CD1c-positive myeloid dendritic cell (primary cell): ENCODE measurements around the gene SAMD5.

Experiments used
- DNase-seq: peaks from one replicate; pipeline ENCODE4 v3.0.0-alpha.2; 2016; ENCODE audit errors: extremely low spot score

SAMD5 gene

DNA sequence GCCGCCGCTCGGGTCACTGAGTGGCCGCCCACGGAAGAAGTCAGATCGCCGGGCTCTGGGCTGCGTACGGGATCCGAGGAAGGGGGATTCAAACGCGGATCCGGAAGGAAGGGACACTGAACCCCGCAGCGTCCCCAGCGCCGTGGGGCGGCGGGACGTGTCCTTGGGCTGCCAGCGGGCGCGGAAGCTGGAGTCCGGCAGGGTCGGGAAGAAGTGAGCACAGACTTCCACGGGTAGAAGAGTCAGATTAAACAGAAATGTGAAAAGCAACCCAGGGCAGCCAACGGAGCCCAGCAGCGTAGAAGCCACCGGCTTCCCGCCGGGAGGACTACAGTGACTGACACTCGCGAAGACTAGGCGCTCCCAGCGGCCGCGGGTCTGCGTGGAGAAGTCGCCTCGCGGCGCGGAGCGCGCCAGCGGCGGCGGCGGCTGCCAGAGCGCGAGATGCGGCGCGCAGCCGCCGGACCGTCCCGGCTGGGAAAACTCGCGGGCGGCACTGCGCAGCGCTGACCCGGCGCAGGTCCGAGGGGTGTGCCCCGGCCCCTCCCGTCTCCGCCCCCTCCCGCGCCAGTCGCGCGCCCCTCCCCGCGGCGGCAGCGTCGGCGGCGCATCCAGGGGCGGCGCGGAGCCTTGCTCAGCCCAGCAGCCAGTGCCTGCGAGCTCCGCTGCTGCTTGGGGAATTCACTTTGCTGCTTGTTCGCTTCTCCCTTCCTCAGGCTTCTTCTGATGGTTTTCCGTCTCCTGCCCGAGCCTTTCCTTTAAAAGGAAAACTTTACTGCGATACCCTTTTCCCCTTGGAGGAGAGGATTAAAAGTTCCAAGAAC is at the start of gene SAMD5:
Gene SAMD5 (plus strand): TSS at position 649 of the 824 bp plus-strand sequence. CDS start 239 bp downstream, outside the sequence.
- DNase-seq, result no peak

DNA sequence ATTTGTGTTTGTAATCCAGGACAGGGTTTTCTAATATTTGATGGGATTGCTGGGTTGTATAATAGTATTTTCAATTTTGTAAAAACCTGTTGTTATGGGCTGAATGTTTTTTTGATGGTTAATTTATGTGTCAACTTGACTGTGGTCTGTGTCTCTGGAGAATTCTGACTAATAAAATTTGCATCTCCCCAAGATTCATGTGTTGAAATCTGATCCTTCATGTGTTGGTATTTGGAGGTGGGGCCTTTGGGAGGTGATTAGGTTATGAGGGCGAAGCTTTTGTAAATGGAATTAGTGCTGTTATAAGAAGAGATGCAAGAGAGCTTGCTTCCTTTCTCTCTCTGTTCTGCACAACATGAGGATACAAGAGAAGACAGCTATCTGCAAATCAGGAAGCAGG is 48.7 kb upstream of the SAMD5 start:
- DNase-seq, result no peak

DNA sequence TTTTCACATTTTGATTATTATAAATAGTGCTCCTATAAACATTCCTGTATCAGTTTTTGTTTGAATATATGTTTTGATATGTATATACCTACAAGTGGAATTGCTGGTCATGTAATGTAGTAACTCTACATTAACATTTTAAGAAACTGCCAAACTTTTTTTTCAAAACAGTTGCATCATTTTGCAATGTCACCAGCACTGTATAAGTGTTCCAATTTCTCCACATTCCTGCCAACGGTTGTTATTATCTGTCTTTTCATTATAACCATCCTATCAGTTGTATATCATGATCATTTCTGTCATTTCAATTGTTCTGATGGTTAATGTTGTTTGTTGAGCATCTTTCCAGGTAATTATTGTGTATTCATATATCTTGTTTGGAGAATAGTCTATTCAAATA is 44.8 kb upstream of the SAMD5 start:
- no peak for DNase-seq

DNA sequence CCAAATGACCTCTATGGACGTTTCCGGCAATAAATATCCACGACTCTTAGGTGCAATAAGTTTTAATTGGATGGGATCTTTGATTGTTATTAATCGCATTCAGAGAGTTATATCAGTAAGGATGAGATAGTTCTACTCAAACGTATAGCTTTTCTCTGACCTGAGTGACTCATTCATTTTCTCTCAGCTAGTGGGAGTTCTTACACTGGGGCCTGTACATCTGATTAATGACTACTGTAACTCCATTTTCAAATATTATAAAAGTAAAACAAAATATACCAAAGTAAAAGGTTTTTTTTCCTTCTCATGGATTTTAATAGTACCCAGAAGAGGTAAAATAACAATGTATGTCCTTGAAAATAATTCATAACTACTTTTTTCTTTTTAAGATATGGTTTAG is 41.1 kb upstream of the SAMD5 start:
- DNase-seq, result no peak

DNA sequence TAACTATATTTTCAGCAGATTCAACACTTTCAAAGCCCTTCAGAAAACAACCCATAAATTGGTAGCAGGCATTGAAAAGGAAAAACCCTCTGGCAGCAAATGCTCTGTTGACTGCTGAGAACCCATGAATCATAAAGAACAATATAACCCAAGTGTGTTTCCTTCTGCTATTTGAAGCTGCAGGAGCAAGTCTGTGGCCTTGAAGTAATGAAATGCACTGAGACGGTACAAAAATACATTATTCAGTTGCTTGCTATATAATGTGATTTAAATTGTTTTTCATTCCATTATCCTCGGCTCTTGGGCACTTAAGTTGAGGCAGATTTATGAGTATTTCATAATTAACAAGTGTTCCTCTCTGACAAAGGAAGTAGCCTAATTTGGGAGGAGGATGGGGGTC is 40.6 kb upstream of the SAMD5 start:
- no peak for DNase-seq

- DNase-seq, result no peak
Measured at GRCh38 chr6:147468634-147469033, 39.9 kb upstream of the SAMD5 start.

GRCh38 chr6:147479857-147480256 is 28.6 kb upstream of the SAMD5 start:
- DNase-seq, result no peak

DNA sequence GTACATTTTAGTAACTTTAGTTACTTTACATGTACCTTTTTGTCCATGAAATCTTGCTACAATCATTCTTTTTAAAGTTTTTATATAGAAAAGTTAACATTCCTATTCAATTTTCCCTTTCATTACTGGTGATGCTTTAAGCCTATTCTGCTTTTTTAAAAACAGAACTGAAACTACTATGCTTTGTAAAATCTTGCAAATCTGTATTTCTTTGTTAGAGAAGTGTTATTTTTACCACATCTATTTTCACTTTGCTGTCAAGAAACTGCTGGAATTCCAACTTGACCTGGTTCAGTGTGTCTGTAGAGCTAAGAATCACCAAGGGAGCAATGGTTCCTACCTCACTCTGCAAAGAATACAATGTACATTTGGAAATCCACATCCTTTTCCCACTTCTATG is 21.8 kb upstream of the SAMD5 start:
- peak; percentile 10 for DNase-seq

DNA sequence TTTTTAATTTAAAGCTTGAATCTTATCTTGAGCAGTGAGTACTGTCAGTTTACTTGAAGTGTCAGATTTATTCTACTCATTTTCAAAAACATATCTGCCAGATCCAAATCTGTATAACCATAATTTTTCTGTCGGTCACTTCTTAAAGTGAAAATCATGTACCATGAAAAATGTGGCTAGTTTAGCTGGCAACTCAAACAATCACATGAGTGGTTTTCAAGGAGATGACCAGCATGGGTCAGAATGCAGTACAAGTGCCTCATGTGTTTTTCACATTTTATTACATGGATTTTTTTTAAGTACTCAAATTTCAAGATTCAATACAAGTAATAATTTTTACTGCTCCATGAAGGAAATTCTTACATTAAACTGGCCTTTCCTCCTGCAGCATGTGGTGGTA is 11.0 kb upstream of the SAMD5 start:
- DNase-seq, result no peak

GRCh38 chr6:147503587-147503986 is 4.9 kb upstream of the SAMD5 start:
- no peak for DNase-seq

DNA sequence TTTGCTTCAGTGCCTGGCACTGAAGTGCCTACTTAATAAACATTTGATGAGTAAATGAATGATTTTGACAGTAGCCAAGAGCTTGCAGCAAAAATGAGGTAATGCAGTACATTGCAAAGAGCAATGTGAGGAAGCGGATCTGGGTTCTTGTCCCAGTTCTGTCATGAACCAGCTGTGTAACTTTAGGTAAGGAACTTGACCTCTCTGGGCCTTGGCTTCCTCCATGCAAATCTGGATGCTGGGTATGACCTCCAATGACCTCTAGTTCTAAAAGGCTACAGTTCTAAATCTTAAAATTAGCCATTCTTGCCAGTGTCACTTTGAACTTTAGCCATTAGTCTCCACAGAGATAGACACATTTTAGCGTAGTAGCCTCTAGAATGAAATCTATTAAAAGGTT is 3.6 kb upstream of the SAMD5 start:
- DNase-seq, result no peak

DNA sequence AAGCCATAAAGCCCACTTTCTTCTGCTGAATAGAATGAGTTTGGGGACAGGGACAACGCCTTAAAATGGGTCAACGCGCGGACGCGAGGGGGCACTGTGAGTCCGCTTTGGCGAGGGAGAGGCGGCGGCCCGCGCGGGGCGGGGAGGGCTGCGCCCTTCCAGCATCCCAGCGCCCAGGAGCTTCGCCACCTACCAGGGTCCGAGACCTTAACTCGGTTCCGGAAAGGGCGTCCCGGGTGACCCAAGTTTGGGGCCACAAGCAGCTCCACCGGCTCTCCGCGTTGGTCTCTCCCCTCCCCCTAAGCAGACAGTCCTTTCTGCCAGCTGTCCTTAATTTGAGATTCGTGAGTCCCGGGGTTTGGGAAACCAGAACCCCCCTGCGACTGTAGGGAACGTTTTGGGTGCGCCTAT is 1.8 kb upstream of the SAMD5 start:
- DNase-seq, result peak; percentile 5

- no peak for DNase-seq
Measured at GRCh38 chr6:147507162-147508041, 1.1 kb upstream of the SAMD5 start.

- no peak for DNase-seq
Measured at GRCh38 chr6:147508866-147509608, 547 bp downstream of the SAMD5 start.

- DNase-seq, result no peak
Measured at GRCh38 chr6:147509891-147510290, 1.4 kb downstream of the SAMD5 start.

- DNase-seq, result no peak
Measured at GRCh38 chr6:147510929-147511590, 2.6 kb downstream of the SAMD5 start.

DNA sequence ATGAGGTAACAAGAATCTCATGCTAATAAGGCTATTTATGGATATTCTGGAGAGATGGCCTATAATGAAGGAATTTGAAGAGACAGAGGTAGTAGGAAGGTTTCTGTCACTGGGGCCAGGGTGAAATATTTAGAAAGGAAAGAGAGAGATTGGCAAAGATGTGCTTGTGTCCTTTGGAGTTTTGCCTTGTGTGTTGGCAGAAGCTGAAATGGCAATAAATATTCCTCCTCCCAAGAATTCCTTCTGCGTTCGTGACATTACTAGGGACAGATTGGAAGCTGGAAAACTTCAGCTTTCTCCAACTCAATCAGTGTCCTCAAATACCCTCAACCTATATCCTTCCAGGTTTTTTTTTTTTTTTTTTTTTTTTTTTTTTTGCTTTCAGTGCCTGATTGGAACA is 6.3 kb downstream of the SAMD5 start:
- DNase-seq, result no peak

DNA sequence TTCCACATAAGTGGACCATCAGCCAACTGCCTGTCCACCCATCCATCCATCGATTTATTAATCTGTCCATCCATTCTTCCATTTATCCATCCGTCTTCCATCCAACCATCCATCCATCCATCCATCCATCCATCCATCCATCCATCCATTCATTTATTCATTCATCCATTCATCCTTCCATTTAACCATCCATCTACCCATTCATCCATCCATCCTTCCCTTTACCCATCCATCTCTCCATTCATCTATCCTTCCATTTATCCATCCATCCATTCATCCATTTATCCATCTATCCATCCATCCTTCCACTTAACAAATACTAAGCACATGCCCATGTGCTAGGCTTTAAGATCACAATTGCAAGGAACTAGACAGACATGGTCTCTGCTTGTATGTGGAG is 6.8 kb downstream of the SAMD5 start:
- DNase-seq, result no peak

DNA sequence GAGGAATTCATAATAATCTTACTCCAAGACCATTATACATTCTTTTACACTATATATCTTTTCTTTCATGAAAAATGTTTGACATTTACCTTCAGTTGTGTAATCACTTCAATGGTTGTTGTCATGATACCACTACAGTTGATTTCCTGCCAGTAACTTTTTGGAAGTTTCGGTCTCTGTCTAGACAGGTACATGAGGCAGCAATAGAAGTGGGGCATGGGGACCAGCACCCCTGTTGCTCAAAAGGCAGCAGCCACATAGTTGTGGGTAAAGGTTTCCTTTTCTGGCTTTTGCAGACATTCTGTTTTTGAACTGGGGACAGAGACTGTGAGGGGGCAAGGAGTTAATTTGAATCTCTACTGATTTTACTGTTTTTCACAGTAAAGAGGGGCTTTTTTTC is 14.1 kb downstream of the SAMD5 start:
- no peak for DNase-seq

- DNase-seq, result no peak
Measured at GRCh38 chr6:147525519-147526209, 17.2 kb downstream of the SAMD5 start.

DNA sequence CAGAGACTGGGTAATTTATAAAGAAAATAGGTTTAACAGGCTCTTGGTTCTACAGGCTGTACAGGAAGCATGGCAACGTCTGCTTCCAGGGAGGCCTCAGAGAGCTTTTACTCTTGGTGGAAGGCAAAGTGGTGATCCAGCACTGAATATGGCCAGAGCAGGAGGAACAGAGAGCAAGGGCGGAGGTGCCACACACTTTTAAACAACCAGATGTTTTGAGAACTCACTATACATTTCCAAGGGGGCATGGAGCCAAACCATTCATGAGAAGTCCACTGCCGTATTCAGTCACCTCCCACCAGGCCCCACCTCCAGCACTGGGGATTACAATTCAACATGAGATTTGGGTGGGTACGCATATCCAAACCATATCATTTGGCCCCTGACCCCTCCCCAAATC is 18.7 kb downstream of the SAMD5 start:
- DNase-seq, result no peak
